B cell (primary cell): ENCODE data around the gene ITGB3.

Experiments used
- CTCF ChIP-seq: fragments of 200-600 bp; IDR thresholded peaks from one replicate; pipeline ENCODE4 v1.8.0; 2022; ENCODE audit warnings: antibody characterized with exemption, mild to moderate bottlenecking
- EZH2 ChIP-seq: IDR thresholded peaks from 2 replicates; pipeline ENCODE4 v1.6.1; 2012; ENCODE audit warnings: borderline replicate concordance, low read depth, mild to moderate bottlenecking, moderate library complexity, low read length; ENCODE audit not compliant: insufficient read depth, poor library complexity, severe bottlenecking

DNA sequence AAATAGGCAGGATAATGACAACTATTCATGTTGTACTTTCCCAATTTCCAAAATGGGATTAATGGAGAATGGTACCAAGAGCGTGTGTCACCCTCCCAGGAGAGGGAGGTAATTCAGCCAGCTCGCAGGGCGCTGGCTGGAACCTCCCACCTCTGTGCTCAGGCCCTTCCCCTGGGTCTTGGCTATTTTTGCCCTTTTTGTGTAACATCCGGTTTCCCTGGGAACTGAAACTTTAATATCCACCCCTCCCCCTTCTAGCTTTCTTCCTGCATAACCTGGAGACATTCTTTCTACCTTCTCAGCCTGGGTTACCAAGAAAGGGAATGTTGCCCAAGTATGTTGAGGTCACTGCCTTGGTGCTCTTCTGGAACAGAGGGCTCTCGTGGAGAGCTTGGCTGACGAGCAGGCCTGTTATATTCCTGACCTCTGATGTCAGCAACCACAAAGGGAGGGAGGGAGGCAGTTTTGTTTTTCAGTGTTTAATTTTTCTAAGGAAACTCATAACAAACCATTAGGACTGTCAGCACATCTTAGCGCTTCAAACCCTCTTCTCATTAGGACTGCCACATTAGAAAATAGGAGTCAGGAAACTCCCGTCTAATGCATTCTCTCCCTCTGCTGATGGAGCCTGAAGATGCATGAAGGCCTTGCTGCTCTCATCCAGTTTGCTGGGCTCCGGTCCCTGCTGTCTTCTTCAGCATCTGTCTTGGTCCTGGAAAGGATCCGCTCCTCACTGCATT is 25.6 kb downstream of the ITGB3 start:
- TF ChIP-seq CTCF (no peak), EZH2 (no peak)
